PC-9 (cell line): ENCODE data around the gene NCBP1.
A peak's percentile ranks its signal among the peaks of the same experiment; 100 is the strongest.

Source experiments
- EZH2 ChIP-seq: fragments of 200-600 bp; sonication (generic); IDR thresholded peaks from 2 replicates; pipeline ENCODE4 v1.8.0; 2017; ENCODE audit warnings: antibody characterized with exemption, low read depth
- TF ChIP-seq, protein P1 (sequence below): fragments of 200-600 bp; sonication (generic); conservative IDR thresholded peaks from 2 replicates; pipeline ENCODE4 v1.6.1; 2017; ENCODE audit warnings: mixed run types, antibody characterized with exemption, mild to moderate bottlenecking, moderate library complexity

DNA sequence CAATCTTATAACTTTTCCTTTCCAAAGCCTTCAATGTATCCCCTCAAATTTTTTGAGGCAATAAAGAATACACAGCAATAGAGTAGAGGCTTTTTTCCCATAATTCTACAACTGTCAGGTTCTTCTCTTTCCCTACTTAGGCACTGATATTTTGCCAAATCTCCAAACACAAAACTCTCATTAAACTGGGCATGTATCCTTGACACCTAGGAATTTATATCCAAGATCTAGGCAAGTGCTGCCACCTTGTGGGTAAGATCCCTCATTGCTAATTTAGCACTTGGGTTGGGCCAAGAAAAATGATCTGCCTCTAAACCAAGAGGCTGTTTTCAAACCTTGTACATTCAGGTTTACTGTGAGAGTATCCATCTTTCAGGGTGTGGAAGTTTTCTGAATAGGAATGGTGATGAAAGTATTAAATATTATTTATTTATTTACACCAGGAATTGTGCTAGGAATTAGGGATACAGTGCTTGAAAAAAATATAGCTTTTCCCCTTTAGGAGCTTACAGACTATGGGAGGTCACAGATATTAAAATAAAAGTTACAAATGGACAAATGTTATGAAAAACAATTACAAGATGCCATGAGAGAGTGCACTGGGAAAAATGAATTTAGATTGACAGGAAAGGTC is 18.1 kb upstream of the NCBP1 start:
- TF ChIP-seq EZH2: no peak
- TF ChIP-seq, protein P1, sequence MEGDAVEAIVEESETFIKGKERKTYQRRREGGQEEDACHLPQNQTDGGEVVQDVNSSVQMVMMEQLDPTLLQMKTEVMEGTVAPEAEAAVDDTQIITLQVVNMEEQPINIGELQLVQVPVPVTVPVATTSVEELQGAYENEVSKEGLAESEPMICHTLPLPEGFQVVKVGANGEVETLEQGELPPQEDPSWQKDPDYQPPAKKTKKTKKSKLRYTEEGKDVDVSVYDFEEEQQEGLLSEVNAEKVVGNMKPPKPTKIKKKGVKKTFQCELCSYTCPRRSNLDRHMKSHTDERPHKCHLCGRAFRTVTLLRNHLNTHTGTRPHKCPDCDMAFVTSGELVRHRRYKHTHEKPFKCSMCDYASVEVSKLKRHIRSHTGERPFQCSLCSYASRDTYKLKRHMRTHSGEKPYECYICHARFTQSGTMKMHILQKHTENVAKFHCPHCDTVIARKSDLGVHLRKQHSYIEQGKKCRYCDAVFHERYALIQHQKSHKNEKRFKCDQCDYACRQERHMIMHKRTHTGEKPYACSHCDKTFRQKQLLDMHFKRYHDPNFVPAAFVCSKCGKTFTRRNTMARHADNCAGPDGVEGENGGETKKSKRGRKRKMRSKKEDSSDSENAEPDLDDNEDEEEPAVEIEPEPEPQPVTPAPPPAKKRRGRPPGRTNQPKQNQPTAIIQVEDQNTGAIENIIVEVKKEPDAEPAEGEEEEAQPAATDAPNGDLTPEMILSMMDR: peak; percentile 91
